ELR (cell line): Measurements from ENCODE around the gene VASN.

Experiments used
- DNase-seq: peaks from one replicate; pipeline ENCODE4 v3.0.0-alpha.2; 2015; ENCODE audit warnings: low read depth

The VASN gene

GRCh38 chr16:4426021-4426684 is 54.5 kb downstream of the VASN start:
- peak; percentile 37 for DNase-seq

- no peak for DNase-seq
Measured at GRCh38 chr16:4426722-4427372, 55.2 kb downstream of the VASN start.

GRCh38 chr16:4428500-4428899 is 56.9 kb downstream of the VASN start:
- DNase-seq = no peak

- no peak for DNase-seq
Measured at GRCh38 chr16:4431023-4431422, 59.4 kb downstream of the VASN start.
